NB4 (cell line): ENCODE results near the gene ANKRD12.

Experiments
- CTCF ChIP-seq: IDR thresholded peaks from one replicate; pipeline ENCODE4 v1.5.1; 2012; ENCODE audit warnings: low read depth, low read length
- MAX ChIP-seq: IDR thresholded peaks from 2 replicates; pipeline ENCODE4 v1.6.1; 2011; ENCODE audit warnings: low read depth, low read length
- POLR2A ChIP-seq: IDR thresholded peaks from 2 replicates; pipeline ENCODE4 v1.6.1; 2011; ENCODE audit warnings: mild to moderate bottlenecking; ENCODE audit not compliant: insufficient read length; ENCODE audit errors: extremely low read depth

GRCh38 chr18:9210966-9211365, 74.4 kb downstream of the ANKRD12 start:
- TF ChIP-seq CTCF, result no peak
- no peak for TF ChIP-seq MAX
- TF ChIP-seq POLR2A, result no peak
